Mesendoderm (in vitro differentiated cells): ENCODE results near the gene NACAD.

Source experiments
- DNase-seq: peaks from one replicate; pipeline ENCODE4 v3.0.0; 2013
- H2AK5ac ChIP-seq: 2 replicates; pipeline ENCODE4 v1.6.1; 2013; ENCODE audit warnings: low read length, inconsistent platforms
- H2BK120ac ChIP-seq: 2 replicates; pipeline ENCODE4 v1.6.1; 2013; ENCODE audit warnings: low read depth, mild to moderate bottlenecking, low read length, moderate library complexity, mixed read lengths
- H2BK15ac ChIP-seq: replicated peaks from 2 replicates; pipeline ENCODE4 v1.6.1; 2013; ENCODE audit warnings: low read depth, mild to moderate bottlenecking, moderate library complexity
- H2BK5ac ChIP-seq: 2 replicates; pipeline ENCODE4 v1.6.1; 2013; ENCODE audit warnings: low read length, inconsistent platforms
- H3K18ac ChIP-seq: 2 replicates; pipeline ENCODE4 v1.6.1; 2013; ENCODE audit warnings: mild to moderate bottlenecking, low read length, mixed read lengths
- H3K23ac ChIP-seq: one replicate; pipeline ENCODE4 v1.6.1; 2013; ENCODE audit warnings: low read length
- H3K27ac ChIP-seq: 2 replicates; pipeline ENCODE4 v1.5.1; 2013; ENCODE audit warnings: low read depth, mild to moderate bottlenecking, inconsistent platforms, low read length, moderate library complexity
- H3K27me3 ChIP-seq: 2 replicates; pipeline ENCODE4 v1.6.1; 2013; ENCODE audit warnings: low read length, control low read depth, mild to moderate bottlenecking, inconsistent platforms; ENCODE audit not compliant: insufficient read depth, poor library complexity
- H3K36me3 ChIP-seq: 2 replicates; pipeline ENCODE4 v1.6.1; 2013; ENCODE audit warnings: low read length, inconsistent platforms; ENCODE audit not compliant: control insufficient read depth, insufficient read depth
- H3K4ac ChIP-seq: one replicate; pipeline ENCODE4 v1.6.1; 2013; ENCODE audit warnings: low read depth, mild to moderate bottlenecking, low read length, moderate library complexity
- H3K4me1 ChIP-seq: 2 replicates; pipeline ENCODE4 v1.6.1; 2013; ENCODE audit warnings: low read depth, low read length, inconsistent platforms; ENCODE audit not compliant: control insufficient read depth
- H3K4me2 ChIP-seq: 2 replicates; pipeline ENCODE4 v1.6.1; 2013; ENCODE audit warnings: low read length
- H3K4me3 ChIP-seq: 2 replicates; pipeline ENCODE4 v1.5.1; 2013; ENCODE audit warnings: mild to moderate bottlenecking, low read length
- H3K56ac ChIP-seq: one replicate; pipeline ENCODE4 v1.6.1; 2013; ENCODE audit warnings: low read length
- H3K79me1 ChIP-seq: 2 replicates; pipeline ENCODE4 v1.6.1; 2013; ENCODE audit warnings: low read length, inconsistent platforms
- H3K79me2 ChIP-seq: 2 replicates; pipeline ENCODE4 v1.6.1; 2013; ENCODE audit warnings: mild to moderate bottlenecking, low read length; ENCODE audit not compliant: control insufficient read depth, insufficient read depth
- H3K9ac ChIP-seq: 2 replicates; pipeline ENCODE4 v1.6.1; 2013; ENCODE audit warnings: low read length, inconsistent platforms
- H4K5ac ChIP-seq: one replicate; pipeline ENCODE4 v1.6.1; 2013; ENCODE audit warnings: low read length
- H4K8ac ChIP-seq: one replicate; pipeline ENCODE4 v1.6.1; 2013; ENCODE audit warnings: low read depth, mild to moderate bottlenecking, control low read depth, low read length, moderate library complexity
- WGBS: extraction: QIAGEN DNeasy Blood & Tissue Kit; methylation state at CpG from one replicate; pipeline ENCODE4 v1.1.7; 2013; ENCODE audit warnings: low lambda C conversion rate, missing lambda C conversion rate; ENCODE audit not compliant: insufficient coverage; ENCODE audit errors: extremely low coverage; 5-methylcytosine and 5-hydroxymethylcytosine counted together

The NACAD gene

GRCh38 chr7:45072131-45073030 is 16.4 kb downstream of the NACAD start:
- Histone ChIP-seq H3K56ac (peak overlapping the region; percentile 56), H2BK15ac (no peak overlapping the region), H3K4me3 (no peak overlapping the region), H3K9ac (peak overlapping the region; percentile 24), H2BK120ac (no peak overlapping the region), H3K79me1 (no peaks in the 10 kb centered on the region), H3K4ac (no peak overlapping the region), H4K5ac (no peak overlapping the region), H4K8ac (no peak overlapping the region), H2AK5ac (no peak overlapping the region), H3K27ac (no peak overlapping the region), H3K4me1 (no peaks in the 10 kb centered on the region), H2BK5ac (no peak overlapping the region), H3K4me2 (no peak overlapping the region), H3K36me3 (peaks cover 3% of the 10 kb centered on the region), H3K27me3 (no peaks in the 10 kb centered on the region), H3K23ac (no peak overlapping the region), H3K79me2 (no peaks in the 10 kb centered on the region), H3K18ac (no peak overlapping the region)
- DNase-seq: peak; percentile 37
- WGBS: no CpG with 5 or more reads among the region's 13 CpGs

GRCh38 chr7:45071528-45071927 is 17.2 kb downstream of the NACAD start:
- Histone ChIP-seq H3K4me1 (no peaks in the 10 kb centered on the region), H3K79me2 (no peaks in the 10 kb centered on the region), H2AK5ac (no peak overlapping the region), H3K36me3 (peaks cover 3% of the 10 kb centered on the region), H3K23ac (no peak overlapping the region), H4K8ac (no peak overlapping the region), H3K4me2 (no peak overlapping the region), H3K9ac (no peak overlapping the region), H3K27ac (no peak overlapping the region), H3K27me3 (no peaks in the 10 kb centered on the region), H3K4me3 (no peak overlapping the region), H3K79me1 (no peaks in the 10 kb centered on the region), H2BK5ac (no peak overlapping the region), H3K18ac (no peak overlapping the region), H2BK120ac (no peak overlapping the region), H4K5ac (no peak overlapping the region), H2BK15ac (no peak overlapping the region), H3K4ac (no peak overlapping the region), H3K56ac (no peak overlapping the region)
- no peak for DNase-seq
- no CpG with 5 or more reads among the region's 3 CpGs for WGBS

GRCh38 chr7:45070254-45070642 is 18.5 kb downstream of the NACAD start:
- H2BK15ac ChIP-seq: no peak overlapping the region
- no peak overlapping the region for H3K4me3 ChIP-seq

GRCh38 chr7:45069444-45070253 is 19.1 kb downstream of the NACAD start:
- Histone ChIP-seq H4K8ac (no peak overlapping the region), H3K9ac (no peak overlapping the region), H3K79me2 (no peaks in the 10 kb centered on the region), H3K18ac (no peak overlapping the region), H2BK5ac (no peak overlapping the region), H3K4me2 (no peak overlapping the region), H3K4me3 (no peak overlapping the region), H3K4me1 (no peaks in the 10 kb centered on the region), H2BK15ac (no peak overlapping the region), H4K5ac (no peak overlapping the region), H2AK5ac (no peak overlapping the region), H3K23ac (no peak overlapping the region), H3K27me3 (no peaks in the 10 kb centered on the region), H3K4ac (no peak overlapping the region), H3K27ac (no peak overlapping the region), H3K56ac (no peak overlapping the region), H3K36me3 (peaks cover 3% of the 10 kb centered on the region), H3K79me1 (no peaks in the 10 kb centered on the region), H2BK120ac (no peak overlapping the region)
- no peak for DNase-seq
- no CpG with 5 or more reads among the region's 15 CpGs for WGBS

More at GRCh38 chr7:45070254-45070642, 18.5 kb downstream of the NACAD start:
- no peak overlapping the region for H2AK5ac ChIP-seq
- H4K8ac ChIP-seq: no peak overlapping the region
- H3K9ac ChIP-seq: no peak overlapping the region
- H3K79me2 ChIP-seq: no peaks in the 10 kb centered on the region
- H3K4ac ChIP-seq: no peak overlapping the region
- H3K27me3 ChIP-seq: no peaks in the 10 kb centered on the region
- H3K4me1 ChIP-seq: no peaks in the 10 kb centered on the region
- H3K79me1 ChIP-seq: no peaks in the 10 kb centered on the region
- WGBS: no CpG with 5 or more reads among the region's 1 CpG
- no peak overlapping the region for H3K56ac ChIP-seq
- H2BK5ac ChIP-seq: no peak overlapping the region
- no peak overlapping the region for H3K23ac ChIP-seq
- no peak for DNase-seq
- no peak overlapping the region for H3K27ac ChIP-seq
- H4K5ac ChIP-seq: no peak overlapping the region
- H3K4me2 ChIP-seq: no peak overlapping the region
- peaks cover 3% of the 10 kb centered on the region for H3K36me3 ChIP-seq
- no peak overlapping the region for H2BK120ac ChIP-seq
- H3K18ac ChIP-seq: no peak overlapping the region

- Histone ChIP-seq H3K9ac (no peak overlapping the region), H3K4me3 (no peak overlapping the region), H3K23ac (no peak overlapping the region), H4K5ac (no peak overlapping the region), H3K36me3 (peaks cover 5% of the 10 kb centered on the region), H2BK120ac (no peak overlapping the region), H3K4me2 (no peak overlapping the region), H3K56ac (peak overlapping the region; percentile 15), H2AK5ac (no peak overlapping the region), H3K18ac (no peak overlapping the region), H2BK15ac (no peak overlapping the region), H3K27ac (no peak overlapping the region), H3K4me1 (no peaks in the 10 kb centered on the region), H3K27me3 (no peaks in the 10 kb centered on the region), H4K8ac (no peak overlapping the region), H2BK5ac (no peak overlapping the region), H3K79me1 (no peaks in the 10 kb centered on the region), H3K4ac (no peak overlapping the region), H3K79me2 (no peaks in the 10 kb centered on the region)
- no peak for DNase-seq
- no CpG with 5 or more reads among the region's 15 CpGs for WGBS
Observed at GRCh38 chr7:45068236-45069023, 20.3 kb downstream of the NACAD start.
